GM21526 (cell line): ENCODE measurements around the gene GIMAP7.
"Not testable (repeated sequence)": the region's sequence is repeated elsewhere in the genome, so short reads cannot be mapped to it uniquely, and the experiment has no call there.

Experiments
- ATAC-seq: cut with Tn5 transposase; IDR thresholded peaks from one replicate; pipeline ENCODE4 v1.9.1; 2021; ENCODE audit warnings: moderate library complexity; ENCODE audit not compliant: unreplicated experiment, low FRiP score

Gene GIMAP7

GRCh38 chr7:150507947-150508602 lies 6.6 kb upstream of the GIMAP7 start:
- no peak for ATAC-seq

GRCh38 chr7:150511048-150511447 lies 3.6 kb upstream of the GIMAP7 start:
- ATAC-seq: no peak

GRCh38 chr7:150513758-150514157 lies 914 bp upstream of the GIMAP7 start:
- ATAC-seq: no peak

DNA sequence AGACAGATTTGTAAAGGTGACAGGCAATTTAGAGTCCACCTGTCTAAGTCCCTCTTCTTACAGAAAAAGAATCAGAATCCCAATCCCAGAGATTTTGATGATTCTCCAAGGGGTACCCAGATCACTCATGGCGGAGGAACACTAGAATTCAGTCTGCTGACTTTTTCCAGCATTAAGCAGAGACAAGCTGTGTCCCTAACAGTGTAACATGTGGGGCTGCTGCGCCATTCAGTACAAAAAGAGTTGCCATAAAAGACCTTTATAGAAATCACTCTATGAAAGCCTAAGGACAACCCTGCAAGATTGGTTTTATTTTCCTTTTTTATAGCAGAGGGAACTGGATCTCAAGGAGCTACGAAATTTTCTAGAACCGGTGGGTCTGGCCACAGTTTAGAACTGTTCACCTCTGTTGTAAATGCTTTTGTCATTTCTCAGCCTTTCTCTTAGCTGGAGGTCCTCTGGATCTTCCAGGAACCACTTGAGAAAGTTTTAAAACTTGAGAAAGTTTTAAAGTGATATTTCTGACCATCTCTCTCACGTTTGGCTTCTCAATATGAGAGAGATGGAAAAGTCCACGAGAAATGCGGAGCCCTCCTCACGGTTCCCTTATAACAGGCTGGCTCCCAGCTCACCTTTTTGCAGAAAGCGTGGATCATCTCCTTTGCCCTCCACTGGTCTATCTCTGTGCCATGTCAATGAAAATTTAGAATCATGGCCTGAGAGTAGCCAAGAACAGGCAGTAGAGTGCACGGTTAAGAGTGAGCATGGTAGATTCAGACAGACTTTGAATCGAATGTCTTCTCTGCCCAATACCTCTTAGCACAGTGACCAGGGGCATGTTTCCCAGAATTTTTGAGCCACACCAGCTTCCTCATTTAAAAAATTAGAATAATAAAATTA lies 826 bp downstream of the GIMAP7 start:
- ATAC-seq: no peak

GRCh38 chr7:150516956-150517745 lies 2.5 kb downstream of the GIMAP7 start:
- no peak for ATAC-seq

GRCh38 chr7:150519310-150519709 lies 4.6 kb downstream of the GIMAP7 start:
- ATAC-seq: no peak

DNA sequence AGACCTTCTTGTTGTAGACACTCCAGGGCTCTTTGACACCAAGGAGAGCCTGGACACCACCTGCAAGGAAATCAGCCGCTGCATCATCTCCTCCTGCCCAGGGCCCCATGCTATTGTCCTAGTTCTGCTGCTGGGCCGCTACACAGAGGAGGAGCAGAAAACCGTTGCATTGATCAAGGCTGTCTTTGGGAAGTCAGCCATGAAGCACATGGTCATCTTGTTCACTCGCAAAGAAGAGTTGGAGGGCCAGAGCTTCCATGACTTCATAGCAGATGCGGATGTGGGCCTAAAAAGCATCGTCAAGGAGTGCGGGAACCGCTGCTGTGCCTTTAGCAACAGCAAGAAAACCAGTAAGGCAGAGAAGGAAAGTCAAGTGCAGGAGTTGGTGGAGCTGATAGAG lies 5.5 kb downstream of the GIMAP7 start:
- no peak for ATAC-seq

DNA sequence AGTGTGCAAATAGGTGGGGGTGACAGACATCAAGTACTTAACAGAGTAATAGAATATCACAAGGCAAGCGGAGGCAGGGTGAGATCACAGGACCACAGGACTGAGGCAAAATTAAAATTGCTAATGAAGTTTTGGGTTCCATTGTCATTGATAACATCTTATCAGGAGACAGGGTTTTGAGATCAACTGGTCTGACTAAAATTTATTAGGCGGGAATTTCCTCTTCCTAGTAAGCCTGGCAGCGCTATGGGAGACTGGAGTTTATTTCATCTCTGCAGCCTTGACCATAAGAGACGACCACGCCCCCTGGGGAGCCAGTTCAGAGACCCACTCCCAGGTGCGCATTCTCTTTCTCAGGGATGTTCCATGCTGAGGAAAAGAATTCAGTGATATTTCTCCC lies 8.3 kb downstream of the GIMAP7 start:
- ATAC-seq: not testable (repeated sequence)

DNA sequence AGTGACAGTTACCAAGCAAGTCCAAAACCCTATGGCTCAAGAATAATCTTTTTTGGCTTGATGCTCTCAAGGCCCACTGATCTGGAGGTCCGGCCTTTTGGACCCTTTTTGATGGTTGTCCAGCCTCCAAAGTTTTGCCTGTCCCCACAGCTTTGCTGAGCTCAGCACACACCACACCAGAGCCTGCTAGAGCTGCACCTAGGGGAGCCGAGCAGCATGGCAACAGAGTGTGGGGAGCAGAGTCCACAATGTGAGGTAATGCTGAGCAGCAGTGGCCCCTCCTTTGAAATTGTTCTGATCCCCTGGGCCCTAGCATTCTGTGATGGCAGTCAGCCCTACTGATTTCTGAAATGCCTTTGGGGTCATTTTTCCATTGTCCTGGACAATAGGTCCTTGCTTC lies 9.3 kb downstream of the GIMAP7 start:
- no peak for ATAC-seq

- no peak for ATAC-seq
Measured at GRCh38 chr7:150531704-150532103, 17.0 kb downstream of the GIMAP7 start.

DNA sequence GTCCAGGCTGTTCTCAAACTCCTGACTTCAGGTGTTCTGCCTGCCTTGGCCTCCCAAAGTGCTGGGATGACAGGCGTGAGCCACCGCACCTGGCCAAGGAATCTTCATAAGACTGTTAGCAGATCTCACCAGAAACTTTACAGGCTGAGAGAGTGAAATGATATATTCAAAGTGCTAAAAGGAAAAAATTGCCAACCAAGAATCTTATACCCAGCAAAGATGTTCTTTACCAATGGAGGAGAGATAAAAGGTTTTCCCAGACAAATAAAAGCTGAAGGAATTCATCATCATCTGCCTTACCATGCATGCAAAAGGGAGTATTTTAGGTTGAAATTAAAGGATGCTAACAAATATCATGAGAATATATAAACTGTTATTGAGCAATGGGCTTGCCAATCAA lies 23.6 kb downstream of the GIMAP7 start:
- ATAC-seq: no peak

DNA sequence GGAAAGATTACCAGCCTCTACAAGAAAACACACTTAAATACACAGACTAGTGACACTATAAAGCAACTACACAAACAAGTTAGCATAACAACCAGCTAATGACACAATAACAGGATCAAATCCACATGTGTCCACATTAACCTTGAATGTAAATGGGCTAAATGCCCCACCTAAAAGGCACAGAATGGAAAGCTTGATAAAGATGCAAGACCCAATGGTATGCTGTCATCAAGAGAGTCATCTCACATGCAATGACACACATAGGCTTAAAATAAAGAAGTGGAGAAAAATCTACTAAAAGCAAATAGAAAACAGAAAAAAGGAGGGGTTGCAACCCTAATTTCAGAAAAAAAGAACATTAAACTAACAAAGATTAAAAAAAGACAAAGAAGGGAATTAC lies 38.5 kb downstream of the GIMAP7 start:
- no peak for ATAC-seq

GRCh38 chr7:150556521-150557138 lies 42.0 kb downstream of the GIMAP7 start:
- ATAC-seq: no peak

DNA sequence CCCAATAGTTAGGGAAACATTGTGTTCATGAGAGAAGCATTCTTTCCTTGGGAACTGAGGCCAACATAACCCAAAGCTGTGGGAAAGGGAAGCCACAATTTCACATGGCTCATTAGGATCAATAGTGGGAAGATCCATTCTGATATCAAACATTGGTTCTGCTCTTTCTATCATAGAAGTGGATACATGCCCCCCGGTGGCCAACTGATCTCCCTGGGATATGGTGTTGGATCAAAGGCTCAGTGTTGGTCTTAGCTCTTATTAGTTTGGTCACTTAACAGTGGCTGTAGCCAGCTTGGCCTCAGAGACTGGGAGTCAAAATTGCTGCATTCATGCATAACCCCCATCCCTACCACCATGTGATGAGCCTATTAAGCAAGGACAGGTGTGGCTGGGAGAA lies 45.8 kb downstream of the GIMAP7 start:
- no peak for ATAC-seq

DNA sequence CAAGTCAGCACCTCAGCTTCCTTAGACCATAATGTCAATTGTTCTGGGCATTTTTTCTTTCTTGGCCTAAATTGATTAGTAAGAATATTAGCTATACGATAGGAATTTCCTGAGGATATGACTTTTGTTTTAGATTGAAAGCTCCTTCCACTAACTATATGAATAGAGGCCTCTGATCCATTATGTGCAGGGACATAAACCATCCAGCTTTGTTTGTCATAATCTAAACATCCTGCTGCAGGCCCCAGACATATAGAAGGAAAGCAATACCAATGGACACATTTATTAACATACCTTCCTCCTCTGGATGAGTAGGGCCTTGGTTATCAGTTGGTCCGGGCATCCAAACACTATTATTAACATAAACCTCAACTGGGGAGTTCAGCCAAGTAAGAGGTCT lies 48.2 kb downstream of the GIMAP7 start:
- no peak for ATAC-seq

GRCh38 chr7:150564006-150564405 lies 49.3 kb downstream of the GIMAP7 start:
- ATAC-seq: no peak

- no peak for ATAC-seq
Measured at GRCh38 chr7:150564566-150564965, 49.9 kb downstream of the GIMAP7 start.

GRCh38 chr7:150565239-150565638 lies 50.6 kb downstream of the GIMAP7 start:
- no peak for ATAC-seq

GRCh38 chr7:150566123-150566522 lies 51.5 kb downstream of the GIMAP7 start:
- ATAC-seq: no peak

GRCh38 chr7:150566572-150566971 lies 51.9 kb downstream of the GIMAP7 start:
- no peak for ATAC-seq

DNA sequence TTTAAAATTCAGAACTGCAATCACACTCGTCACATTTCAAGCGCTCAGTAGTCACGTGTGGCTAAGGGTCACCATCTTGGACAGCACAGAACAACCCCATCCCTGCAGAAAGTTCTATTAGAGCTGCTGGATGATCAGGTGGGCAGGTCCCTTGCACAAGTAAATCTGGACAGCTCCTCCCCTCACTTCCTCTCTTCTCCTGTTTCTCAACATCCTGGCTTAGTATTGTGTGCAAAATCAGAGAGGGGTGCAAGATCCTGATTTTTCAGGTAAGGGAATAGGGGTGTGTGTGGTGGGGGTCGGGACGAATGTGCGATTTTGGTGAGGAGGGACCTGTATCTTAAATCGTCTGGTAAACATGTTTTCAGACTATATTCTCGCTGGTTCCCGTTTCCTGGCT lies 52.5 kb downstream of the GIMAP7 start, which contains the start of gene GIMAP4:
Gene GIMAP4 (plus strand): TSS at position 222 of the 400 bp plus-strand sequence. CDS start 2,512 bp downstream, outside the sequence.
- no peak for ATAC-seq
